Natural killer cell (primary cell): Measurements from ENCODE around the gene CAMK4. TPM values are rescaled to one million over a fixed set of nuclear protein-coding genes. Genes with fewer than 3 reads are reported as not detected.
"Not testable (repeated sequence)": the region's sequence is repeated elsewhere in the genome, so short reads cannot be mapped to it uniquely, and the experiment has no call there.

ENCODE experiments used
- ATAC-seq, 3 donors: fragments of 150-1000 bp in 2 of 3; fragments of 200-7000 bp in 1 of 3; cut with Tn5 transposase; 1 replicate in 1 of 3; 2 replicates in 2 of 3; pipeline ENCODE4 v1.10.0; 2021; ENCODE audit warnings: mild to moderate bottlenecking in 2 of 3, moderate library complexity in 2 of 3
- DNase-seq, 2 donors: peaks; one replicate each; pipeline versions ENCODE4 v3.0.0 to v3.0.0-alpha.2; 2013 to 2021; ENCODE audit warnings: mixed read lengths in 1 of 2
- H3K27ac ChIP-seq: one replicate; pipeline ENCODE4 v1.5.1; 2013; ENCODE audit warnings: mild to moderate bottlenecking, low read length
- H3K27me3 ChIP-seq: one replicate; pipeline ENCODE4 v1.6.1; 2013; ENCODE audit warnings: low read length; ENCODE audit not compliant: control insufficient read depth, insufficient read depth
- H3K36me3 ChIP-seq: one replicate; pipeline ENCODE4 v1.6.1; 2013; ENCODE audit warnings: low read length; ENCODE audit not compliant: control insufficient read depth, insufficient read depth
- H3K4me1 ChIP-seq: one replicate; pipeline ENCODE4 v1.6.1; 2013; ENCODE audit warnings: low read length; ENCODE audit not compliant: control insufficient read depth, insufficient read depth
- H3K4me3 ChIP-seq: one replicate; pipeline ENCODE4 v1.5.1; 2013; ENCODE audit warnings: low read length
- H3K9me3 ChIP-seq: one replicate; pipeline ENCODE4 v1.6.1; 2013; ENCODE audit warnings: low read length; ENCODE audit not compliant: control insufficient read depth, insufficient read depth
- H3K27ac Mint-ChIP-seq, 2 donors: one replicate each; pipeline ENCODE4 v1.8.0; 2022; ENCODE audit warnings: mild to moderate bottlenecking in 2 of 2, mixed read lengths in 2 of 2, moderate library complexity in 1 of 2
- H3K27me3 Mint-ChIP-seq, 2 donors: one replicate each; pipeline ENCODE4 v1.8.0; 2022; ENCODE audit warnings: low read depth in 2 of 2, mixed read lengths in 2 of 2
- H3K36me3 Mint-ChIP-seq: one replicate; pipeline ENCODE4 v1.8.0; 2022; ENCODE audit warnings: mixed read lengths
- H3K4me1 Mint-ChIP-seq, 2 donors: one replicate each; pipeline ENCODE4 v1.8.0; 2022; ENCODE audit warnings: mixed read lengths in 2 of 2
- H3K4me3 Mint-ChIP-seq: one replicate; pipeline ENCODE4 v1.8.0; 2022; ENCODE audit warnings: mild to moderate bottlenecking, moderate library complexity, mixed read lengths
- H3K9me3 Mint-ChIP-seq, 2 donors: one replicate each; pipeline ENCODE4 v1.8.0; 2022; ENCODE audit warnings: mixed read lengths in 2 of 2
- CTCF ChIP-seq: fragments of 200-600 bp; IDR thresholded peaks from one replicate; pipeline ENCODE4 v1.8.0; 2022; ENCODE audit warnings: antibody characterized with exemption
- WGBS: methylation state at CpG from one replicate; pipeline ENCODE4 v1.1.7; 2013; ENCODE audit warnings: missing lambda C conversion rate; ENCODE audit not compliant: insufficient coverage; 5-methylcytosine and 5-hydroxymethylcytosine counted together
- intact Hi-C: fragments of 100-400 bp; cut with micrococcal nuclease; formaldehyde crosslinking; loops from one replicate; pipeline ENCODE4 v1.14.2; 2022
- total RNA-seq, 4 donors: library from RNA; stranded (reverse); fragments of 120-200 nt in 1 of 4; gene quantifications; one replicate each; pipeline versions ENCODE4 v1.2.3 to v1.2.4, GENCODE V29; 2013 to 2022

Gene CAMK4
- total RNA-seq, 3 donors from 2014 or later (not counting 1 experiment from before 2014, with no cell fraction given) = 0.80 to 7.9 (median 7.2) TPM

DNA sequence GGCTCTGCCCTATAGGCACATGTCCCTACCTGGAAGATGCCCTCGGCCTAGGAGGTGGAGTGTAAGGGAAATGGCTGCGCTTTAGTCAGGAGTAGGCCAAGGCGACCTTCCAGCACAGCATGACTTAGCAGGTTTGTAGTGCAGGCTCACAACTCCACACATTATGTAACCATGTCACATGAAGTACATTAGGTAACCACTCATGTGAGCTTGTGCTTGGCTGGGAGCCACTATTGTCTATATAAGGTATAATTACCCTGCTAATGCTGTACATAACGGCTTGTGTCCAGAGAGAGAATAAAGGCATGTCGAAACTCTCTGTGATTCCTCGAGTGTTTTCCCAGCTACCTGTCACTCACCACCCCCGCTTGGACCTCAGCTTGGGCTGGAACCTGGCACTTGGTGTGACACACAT, 74.9 kb downstream of the CAMK4 start:
- no peaks in the 10 kb centered on the region for H3K36me3 ChIP-seq
- intact Hi-C loops = no loop called here
- H3K4me1 ChIP-seq = no peaks in the 10 kb centered on the region
- Mint-ChIP-seq H3K36me3 (no peaks in the 10 kb centered on the region), H3K9me3 (no peaks in the 10 kb centered on the region), H3K27me3 (no peaks in the 10 kb centered on the region), H3K4me3 (no peak overlapping the region), H3K27ac (no peak overlapping the region), H3K4me1 (no peaks in the 10 kb centered on the region)
- DNase-seq (no peak), ATAC-seq (no peak)
- H3K27ac ChIP-seq = no peak overlapping the region
- no peaks in the 10 kb centered on the region for H3K27me3 ChIP-seq
- no peaks in the 10 kb centered on the region for H3K9me3 ChIP-seq
- no peak for TF ChIP-seq CTCF
- WGBS = 91% methylated on average over 6 of the region's 7 CpGs
- H3K4me3 ChIP-seq = no peak overlapping the region

GRCh38 chr5:111299831-111300432, 75.7 kb downstream of the CAMK4 start:
- H3K9me3 ChIP-seq = no peaks in the 10 kb centered on the region
- no peak for ATAC-seq
- no peak for DNase-seq
- H3K9me3 Mint-ChIP-seq = no peaks in the 10 kb centered on the region
- TF ChIP-seq CTCF = no peak
- H3K4me3 ChIP-seq = no peak overlapping the region
- H3K36me3 Mint-ChIP-seq = no peaks in the 10 kb centered on the region
- intact Hi-C loops = no loop called here
- no peak overlapping the region for H3K4me3 Mint-ChIP-seq
- no peaks in the 10 kb centered on the region for H3K4me1 ChIP-seq
- no peak overlapping the region for H3K27ac ChIP-seq
- no peaks in the 10 kb centered on the region for H3K36me3 ChIP-seq
- H3K27ac Mint-ChIP-seq = no peak overlapping the region
- 83% methylated on average over 3 of the region's 3 CpGs for WGBS
- H3K27me3 ChIP-seq = no peaks in the 10 kb centered on the region
- no peaks in the 10 kb centered on the region for H3K4me1 Mint-ChIP-seq
- no peaks in the 10 kb centered on the region for H3K27me3 Mint-ChIP-seq

GRCh38 chr5:111301264-111301663, 77.1 kb downstream of the CAMK4 start:
- no peaks in the 10 kb centered on the region for H3K36me3 ChIP-seq
- no peak overlapping the region for H3K27ac ChIP-seq
- ATAC-seq = no peak
- H3K4me3 Mint-ChIP-seq = no peak overlapping the region
- intact Hi-C loops = no loop called here
- H3K27ac Mint-ChIP-seq = no peak overlapping the region
- H3K4me1 Mint-ChIP-seq = no peaks in the 10 kb centered on the region
- no peak overlapping the region for H3K4me3 ChIP-seq
- DNase-seq = no peak
- no peaks in the 10 kb centered on the region for H3K27me3 Mint-ChIP-seq
- no peaks in the 10 kb centered on the region for H3K36me3 Mint-ChIP-seq
- no peaks in the 10 kb centered on the region for H3K27me3 ChIP-seq
- no peak for TF ChIP-seq CTCF
- no peaks in the 10 kb centered on the region for H3K4me1 ChIP-seq
- no CpG with 5 or more reads among the region's 1 CpG for WGBS
- no peaks in the 10 kb centered on the region for H3K9me3 Mint-ChIP-seq
- no peaks in the 10 kb centered on the region for H3K9me3 ChIP-seq

DNA sequence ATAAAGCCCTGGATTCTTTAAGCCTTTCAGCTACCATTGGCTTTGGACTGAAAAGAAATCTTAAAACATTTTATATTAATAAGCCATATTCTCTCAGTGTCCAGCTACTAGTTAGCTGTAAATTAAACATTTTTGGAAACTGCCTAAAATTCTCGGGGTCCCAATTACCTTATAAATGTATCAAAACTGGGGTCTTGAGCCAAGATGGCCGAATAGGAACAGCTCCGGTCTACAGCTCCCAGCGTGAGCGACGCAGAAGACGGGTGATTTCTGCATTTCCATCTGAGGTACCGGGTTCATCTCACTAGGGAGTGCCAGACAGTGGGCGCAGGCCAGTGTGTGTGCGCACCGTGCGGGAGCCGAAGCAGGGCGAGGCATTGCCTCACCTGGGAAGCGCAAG, 77.9 kb downstream of the CAMK4 start:
- ATAC-seq, H3K27me3 Mint-ChIP-seq: not testable (repeated sequence)

More for the DNA sequence above, 77.9 kb downstream of the CAMK4 start:
- H3K4me1 Mint-ChIP-seq, H3K36me3 Mint-ChIP-seq, intact Hi-C loops, H3K4me3 ChIP-seq, H3K36me3 ChIP-seq, H3K4me3 Mint-ChIP-seq, DNase-seq, H3K27ac Mint-ChIP-seq, H3K9me3 ChIP-seq, H3K9me3 Mint-ChIP-seq, H3K27me3 ChIP-seq, H3K27ac ChIP-seq, H3K4me1 ChIP-seq: not testable (repeated sequence)
- WGBS = 86% methylated on average over 7 of the region's 15 CpGs
